GM18873 (cell line): ENCODE data around the gene SMIM33.
"Not testable (repeated sequence)": the region's sequence is repeated elsewhere in the genome, so short reads cannot be mapped to it uniquely, and the experiment has no call there.

Source experiments
- ATAC-seq: cut with Tn5 transposase; IDR thresholded peaks from one replicate; pipeline ENCODE4 v1.9.1; 2021; ENCODE audit warnings: mild to moderate bottlenecking, moderate library complexity, moderate number of reproducible peaks; ENCODE audit not compliant: unreplicated experiment, low FRiP score

Gene SMIM33

DNA sequence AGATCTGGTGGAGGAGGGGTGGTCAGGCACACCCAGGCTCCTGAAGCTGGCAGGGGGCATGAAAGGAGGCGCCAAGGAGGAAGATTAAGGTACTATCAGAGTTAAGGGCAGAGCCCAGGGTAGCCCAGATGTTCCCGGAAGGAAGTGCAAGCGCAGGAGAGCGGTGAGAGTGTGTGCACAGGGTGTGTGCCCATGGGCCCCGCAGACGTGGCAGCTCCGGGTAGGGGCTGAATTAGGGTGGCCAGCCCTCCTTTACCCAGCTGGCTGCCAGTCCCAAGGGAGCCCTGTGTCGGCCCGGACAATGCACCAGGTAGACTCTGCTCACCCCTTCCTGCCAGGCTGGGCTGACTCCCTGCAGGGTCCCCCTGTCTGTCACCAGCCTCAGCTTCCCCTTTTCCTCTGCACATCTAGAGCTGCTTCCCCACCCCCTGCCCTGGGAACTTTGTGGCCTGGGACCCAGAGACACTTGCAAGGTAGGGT is at the start of gene SMIM33:
Gene SMIM33, plus strand, starts transcription at position 184 of the 480 bp plus-strand sequence. Its CDS starts 118 bp downstream, at position 302.
- ATAC-seq, result no peak

DNA sequence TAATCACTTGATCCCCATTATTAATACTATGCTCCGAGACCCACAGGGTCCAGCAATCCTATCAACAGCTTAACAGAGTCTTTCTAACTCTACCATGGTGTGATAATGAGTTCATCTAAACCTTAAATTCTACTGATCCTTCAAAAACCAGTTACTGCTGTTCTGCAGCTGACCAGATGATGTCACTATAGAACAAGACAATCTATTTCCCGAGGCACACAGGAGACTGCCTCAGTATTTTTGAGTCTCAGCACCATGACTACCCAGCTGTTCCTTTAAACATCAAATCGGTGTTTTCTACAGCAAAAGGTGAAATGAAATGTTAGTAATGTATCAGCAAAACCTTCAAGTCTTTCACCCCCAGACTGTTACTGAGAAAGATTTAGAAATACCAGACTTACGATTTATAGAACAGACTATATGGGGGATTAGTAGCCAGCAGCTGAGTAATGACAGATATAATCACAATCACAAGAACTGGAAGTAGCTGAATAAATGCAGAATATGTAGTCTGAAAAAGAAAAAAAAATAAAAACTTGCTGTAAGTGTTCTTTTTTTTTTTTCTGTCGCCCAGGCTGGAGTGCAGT is 48.4 kb upstream of the SMIM33 start:
- no peak for ATAC-seq

DNA sequence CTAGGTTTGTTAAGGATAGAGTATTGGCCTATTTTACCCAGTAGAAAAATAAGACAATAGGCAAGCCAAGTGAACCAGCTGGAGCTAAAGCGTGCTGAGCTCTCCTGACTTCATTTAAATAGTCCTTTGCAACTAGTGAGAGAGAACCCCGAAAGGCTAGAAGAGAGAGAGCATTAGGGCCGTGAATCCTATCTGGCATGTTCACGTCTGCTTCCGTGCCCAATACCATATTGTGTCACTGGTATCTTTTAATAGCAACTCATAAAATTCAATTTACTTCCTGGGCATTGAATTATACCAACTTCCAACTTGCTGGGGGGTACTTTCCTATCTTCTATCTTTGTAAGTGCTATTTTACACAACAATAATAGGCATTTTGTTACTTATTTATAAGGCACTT is 45.3 kb upstream of the SMIM33 start:
- ATAC-seq, result no peak

DNA sequence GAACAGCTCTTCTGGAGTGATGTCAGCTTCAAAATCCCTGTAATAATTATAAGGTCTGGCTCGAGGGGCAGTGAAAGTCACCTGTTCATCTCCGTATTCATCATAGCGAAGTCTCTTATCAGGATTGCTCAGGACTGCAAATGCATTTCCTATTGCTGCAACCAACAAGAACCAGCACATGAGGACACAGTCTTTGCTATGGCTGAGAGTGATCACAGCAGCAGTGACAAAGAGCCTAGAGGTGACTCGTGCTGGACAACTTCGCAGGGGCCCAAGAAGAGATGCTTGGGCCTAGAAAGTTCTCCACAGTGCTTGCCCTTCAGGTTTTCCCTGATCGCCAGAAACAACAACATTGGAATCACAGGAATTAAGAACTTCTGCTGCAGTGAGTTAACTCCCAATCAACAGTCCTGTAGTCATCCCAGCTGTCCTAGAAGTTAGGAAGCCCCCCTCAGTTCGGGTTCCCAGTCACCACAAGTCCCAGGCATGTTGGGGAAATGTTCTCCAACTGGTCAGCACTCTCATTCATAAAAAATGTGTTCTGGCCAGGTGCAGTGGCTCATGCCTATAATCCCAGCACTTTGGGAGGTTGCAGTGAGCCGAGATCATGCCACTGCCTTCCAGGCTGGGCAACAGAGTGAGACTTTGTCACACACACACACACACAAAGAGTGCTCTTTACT is 44.5 kb upstream of the SMIM33 start:
- no peak for ATAC-seq

DNA sequence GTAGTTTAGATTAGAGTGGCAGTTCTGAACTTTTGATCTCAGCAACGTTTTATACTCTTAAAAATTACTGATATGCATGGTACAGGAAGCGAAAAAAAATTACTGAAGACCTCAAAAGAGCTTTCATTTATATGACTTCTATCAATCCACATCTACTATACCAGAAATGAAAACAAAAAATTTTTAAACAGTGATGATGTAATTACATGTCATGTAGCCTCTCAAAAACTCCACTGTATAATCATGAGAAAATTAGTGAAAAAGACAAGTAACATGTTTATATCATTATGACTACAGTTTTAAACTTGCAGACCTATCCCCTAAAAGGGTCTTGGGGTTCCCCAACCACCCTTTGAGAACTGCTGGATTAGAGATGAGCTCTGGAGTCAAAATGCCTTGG is 40.8 kb upstream of the SMIM33 start:
- ATAC-seq, result no peak

DNA sequence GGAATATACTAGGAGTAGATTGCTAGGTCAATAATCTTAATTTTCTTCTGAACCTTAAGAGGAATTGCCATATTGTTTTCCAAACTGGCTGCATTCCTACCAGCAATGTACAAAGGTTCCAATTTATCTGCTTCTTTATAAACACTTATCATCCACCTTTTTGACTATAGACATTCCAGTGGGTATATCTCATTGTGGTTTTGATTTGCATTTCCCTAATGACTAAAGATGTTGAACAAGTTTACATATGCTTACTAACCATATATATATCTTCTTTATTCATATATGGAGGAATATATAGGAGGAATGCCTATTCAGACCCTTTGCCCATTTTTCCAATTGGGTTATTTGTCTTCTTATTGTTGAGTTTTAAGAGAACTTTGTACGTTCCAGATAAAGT is 39.1 kb upstream of the SMIM33 start:
- no peak for ATAC-seq

DNA sequence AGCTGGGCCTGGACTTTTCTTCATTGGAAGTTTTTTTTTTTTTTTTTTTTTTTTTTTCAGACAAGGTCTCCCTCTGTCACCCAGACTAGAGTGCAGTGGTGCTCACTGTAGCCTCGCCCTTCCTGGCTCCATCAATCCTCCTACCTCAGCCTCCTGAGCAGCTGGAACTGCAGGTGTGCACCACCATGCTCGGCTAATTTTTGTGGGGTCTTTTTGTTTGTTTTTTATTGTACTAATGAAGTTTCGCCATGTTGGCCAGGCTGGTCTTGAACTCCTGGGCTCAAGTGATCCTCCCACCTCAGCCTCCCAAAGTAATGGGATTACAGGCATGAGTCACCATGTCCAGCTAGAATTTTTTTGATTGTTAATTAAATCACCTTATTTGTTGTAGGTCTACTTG is 35.1 kb upstream of the SMIM33 start:
- no peak for ATAC-seq

DNA sequence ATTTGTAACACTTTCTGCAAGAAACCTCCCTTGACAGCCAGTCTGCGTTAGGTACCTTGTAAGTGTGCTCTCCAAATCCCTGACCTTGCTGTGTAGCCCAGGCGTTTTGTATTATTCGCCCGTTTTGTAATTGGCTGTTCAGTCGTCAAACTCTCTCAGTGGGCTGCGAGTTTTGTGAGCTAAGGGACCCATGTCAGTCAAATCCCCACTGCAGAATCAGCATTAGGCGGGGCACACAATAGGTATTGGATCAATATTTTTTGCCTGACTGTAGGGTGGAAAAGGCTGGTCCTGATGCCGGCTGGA is 32.1 kb upstream of the SMIM33 start:
- ATAC-seq, result no peak

DNA sequence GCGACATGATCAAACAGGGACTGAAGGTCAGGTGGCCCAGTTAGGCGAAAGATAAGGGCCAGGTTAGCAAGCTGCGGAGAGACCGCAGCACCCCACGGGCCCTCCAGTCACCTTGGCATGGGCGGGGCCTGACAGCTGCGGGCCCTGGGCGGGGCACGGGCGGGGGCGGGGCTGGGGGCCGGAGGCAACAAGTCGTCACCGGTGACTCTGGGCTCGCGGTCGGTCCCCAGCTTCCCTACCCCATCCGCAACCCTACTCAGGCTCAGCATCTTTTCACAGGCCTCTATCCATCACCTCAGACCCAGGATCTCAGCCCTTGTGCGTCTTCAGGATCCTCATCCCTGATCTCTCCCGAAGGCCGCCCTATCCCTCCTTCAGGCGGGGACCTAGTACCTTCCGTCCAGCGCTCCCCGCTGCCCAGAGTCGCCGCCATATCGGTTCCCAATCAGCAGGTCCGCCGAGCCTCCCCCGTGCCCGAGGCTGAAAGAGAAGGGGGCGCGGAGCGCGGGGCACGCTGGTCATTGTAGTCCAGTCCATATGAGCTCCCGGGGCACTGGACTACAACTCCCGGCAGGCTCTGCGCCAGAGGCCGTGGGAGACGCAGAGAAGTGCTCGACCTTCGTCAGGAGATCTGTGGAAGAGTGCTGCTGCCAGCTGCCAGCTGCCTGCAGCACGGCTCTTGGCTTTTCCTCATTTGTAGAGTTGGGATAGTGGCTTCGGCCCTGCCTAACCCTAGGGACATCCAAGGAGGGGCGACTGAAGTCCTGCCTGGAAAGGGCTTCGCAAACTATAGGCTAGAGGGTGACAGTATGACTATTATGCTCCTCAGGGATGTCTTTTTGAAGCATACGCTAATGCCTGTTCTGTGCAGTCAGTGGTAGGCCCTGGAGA is 31.5 kb upstream of the SMIM33 start, which contains the start of gene DNAJC18:
Gene DNAJC18, minus strand, starts transcription at position 513 of the 891 bp plus-strand sequence. Its CDS starts 80 bp downstream, at position 433.
- ATAC-seq, result peak; percentile 68

DNA sequence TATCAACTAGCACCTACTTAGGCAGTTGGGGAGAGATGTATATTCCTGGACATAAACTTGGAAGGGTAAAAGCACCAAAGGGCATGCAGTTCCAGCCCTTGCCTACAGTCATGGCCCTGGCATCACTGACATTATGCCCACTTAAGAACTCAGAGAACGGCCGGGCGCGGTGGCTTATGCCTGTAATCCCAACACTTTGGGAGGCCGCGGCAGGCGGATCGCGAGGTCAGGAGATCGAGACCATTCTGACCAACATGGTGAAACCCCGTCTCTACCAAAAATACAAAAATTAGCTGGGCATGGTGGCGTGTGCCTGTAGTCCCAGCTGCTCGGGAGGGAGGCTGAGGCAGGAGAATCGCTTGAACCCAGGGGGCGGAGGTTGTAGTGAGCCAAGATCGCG is 30.4 kb upstream of the SMIM33 start:
- ATAC-seq, result not testable (repeated sequence)

DNA sequence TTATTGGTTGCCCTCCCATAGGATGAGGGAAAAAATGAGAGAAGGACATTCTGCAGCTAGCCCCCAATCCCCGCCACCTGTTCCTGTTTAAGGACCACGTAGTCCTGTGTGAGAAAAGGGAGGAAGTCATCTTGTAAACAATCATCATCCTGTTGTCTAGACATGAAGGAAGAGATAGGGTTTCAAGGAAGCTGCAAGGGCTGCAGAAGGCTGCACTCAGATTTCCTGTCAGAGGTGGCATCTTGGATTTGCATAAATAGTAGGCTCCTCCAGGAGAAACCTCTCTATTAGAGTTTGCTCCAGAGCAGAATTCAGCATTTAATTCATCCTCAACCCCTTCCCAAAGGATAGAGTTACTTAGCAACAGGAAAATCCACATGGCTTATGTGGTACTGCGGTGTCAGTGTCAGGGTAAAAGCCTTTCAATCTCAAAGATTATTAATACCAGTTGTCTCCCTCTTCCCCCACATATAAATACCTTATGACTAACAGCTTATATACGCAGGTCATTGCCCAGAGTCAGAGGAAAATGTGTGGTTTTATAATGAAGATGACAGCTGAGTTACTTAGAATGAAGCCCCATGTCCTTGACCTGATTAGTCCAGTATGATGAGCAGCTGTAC is 26.9 kb upstream of the SMIM33 start:
- ATAC-seq, result no peak

DNA sequence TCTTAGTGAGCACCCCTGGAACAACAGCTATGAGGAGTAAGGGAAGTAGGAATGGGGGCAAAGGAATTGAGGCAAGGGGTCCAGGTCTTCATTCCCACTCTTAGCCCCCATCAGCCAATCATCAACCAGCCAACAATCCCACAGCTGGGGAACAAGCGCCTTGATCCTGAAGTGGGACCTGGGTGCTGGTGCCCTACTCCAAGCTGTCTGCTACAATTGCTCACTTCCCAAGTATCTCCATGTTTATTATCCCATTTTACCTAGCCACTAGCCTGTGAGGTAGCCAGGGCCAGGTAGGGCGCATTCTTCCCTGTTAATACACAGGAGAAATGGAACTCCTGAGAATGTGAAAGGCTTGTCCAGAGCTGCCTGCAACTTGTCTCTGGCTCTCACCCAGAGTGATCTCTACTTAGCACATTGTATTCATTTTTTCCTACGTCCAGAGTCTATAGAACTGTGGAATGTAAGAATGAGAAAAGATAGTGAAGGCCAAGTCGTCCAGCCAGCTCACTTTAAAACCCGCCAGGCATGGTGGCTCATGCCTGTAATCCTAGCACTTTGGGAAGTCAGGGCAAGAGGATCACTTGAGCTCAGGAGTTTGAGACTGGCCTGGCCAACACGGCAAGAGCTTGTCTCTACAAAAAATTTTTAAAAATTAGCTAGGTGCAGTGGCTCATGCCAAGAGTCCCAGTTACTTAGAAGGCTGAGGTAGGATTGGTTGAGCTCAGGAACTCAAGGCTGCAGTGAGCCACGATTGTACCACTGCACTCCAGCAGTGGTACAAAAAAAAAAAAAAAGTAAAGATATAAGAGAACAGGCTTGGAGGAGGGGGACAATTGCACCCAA is 25.3 kb upstream of the SMIM33 start:
- no peak for ATAC-seq

DNA sequence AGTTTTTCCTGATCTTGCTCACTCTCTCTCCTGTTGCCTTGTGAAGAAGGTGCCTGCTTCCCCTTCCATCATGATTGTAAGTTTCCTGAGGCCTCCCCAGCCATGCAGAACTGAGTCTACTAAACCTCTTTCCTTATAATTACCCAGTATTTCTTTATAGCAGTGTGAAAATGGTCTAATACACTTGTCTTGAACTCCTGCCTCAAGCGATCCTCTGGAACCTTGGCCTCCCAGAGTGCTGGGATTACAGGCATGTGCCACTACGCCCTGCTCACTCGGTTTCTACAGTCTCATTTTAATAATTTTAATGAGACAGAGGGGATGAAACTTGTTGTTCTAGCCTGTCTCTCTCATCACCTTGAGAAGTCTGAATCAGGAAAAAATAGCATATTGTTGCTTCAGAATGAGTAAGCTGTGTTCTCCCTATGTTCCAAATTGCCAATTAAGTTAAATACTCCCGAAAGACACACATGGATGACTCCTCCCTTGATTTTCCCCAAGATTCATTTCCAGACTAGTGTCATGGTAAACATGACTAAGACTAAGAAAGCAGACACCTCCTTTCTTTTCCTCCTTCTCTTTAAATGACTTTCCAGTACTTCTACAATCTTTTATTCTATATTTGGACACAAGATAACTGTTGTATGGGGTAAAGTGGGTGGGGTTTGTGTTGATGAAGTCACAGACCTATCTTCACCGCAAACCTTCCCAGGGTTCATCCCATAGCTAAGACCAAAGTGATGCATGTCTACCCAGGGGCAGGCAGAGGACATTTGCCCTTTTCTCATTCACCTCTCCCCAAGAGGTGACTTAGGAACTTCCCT is 23.6 kb upstream of the SMIM33 start:
- ATAC-seq, result no peak

DNA sequence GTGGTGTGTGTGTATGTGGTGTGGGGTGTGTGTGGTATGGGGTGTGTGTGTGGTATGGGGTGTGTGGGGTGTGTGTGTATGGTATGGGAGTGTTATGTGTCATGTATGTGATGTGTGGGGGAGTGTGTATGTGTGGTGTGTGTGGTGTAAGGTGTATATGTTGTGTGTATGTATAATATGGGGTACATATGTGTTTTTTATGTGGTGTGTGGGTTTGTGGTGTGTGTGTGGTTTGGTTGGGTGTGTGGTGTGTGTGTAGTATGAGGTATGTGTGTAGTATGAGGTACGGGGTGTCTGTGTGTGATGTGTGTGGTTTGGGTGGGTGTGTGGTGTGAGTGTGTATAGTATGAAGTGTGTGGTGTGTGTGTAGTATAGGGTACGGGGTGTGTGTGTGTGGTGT is 19.6 kb upstream of the SMIM33 start:
- ATAC-seq, result no peak

DNA sequence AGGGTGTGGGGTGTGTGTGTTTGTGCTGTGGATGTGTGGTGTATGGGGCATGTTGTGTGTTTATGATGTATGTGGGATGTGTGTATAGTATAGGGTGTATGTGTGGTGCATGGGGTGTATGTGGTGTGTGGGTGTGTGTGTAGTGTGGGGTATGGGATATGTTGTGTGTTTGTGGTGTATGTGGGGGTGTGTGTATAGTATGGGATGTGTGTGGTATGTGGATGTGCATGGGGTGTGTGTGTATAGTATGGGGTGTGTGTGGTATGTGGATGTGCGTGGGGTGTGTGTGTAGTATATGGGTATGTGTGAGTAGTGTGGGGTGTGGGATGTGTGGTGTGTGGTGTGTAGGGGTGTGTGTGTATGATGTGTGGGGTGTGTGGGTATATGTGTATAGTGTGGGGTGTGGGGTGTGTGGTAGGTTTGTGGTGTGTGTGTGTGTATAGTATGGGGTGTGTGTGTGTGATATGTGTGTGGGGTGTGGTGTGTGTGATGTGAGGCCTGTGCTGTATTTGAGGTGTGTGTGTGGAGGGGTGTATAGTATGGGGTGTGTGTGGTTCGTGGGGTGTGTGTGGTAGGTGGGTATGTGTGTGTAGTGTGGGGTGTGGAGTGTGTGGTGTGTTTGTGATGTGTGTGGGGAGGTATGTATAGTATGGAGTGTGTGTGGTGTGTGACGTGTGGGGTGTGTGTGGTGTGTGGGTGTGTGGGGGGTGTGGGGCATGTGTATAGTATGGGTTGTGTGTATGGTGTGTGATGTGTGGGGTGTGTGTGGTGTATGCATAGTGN is 18.7 kb upstream of the SMIM33 start:
- no peak for ATAC-seq

DNA sequence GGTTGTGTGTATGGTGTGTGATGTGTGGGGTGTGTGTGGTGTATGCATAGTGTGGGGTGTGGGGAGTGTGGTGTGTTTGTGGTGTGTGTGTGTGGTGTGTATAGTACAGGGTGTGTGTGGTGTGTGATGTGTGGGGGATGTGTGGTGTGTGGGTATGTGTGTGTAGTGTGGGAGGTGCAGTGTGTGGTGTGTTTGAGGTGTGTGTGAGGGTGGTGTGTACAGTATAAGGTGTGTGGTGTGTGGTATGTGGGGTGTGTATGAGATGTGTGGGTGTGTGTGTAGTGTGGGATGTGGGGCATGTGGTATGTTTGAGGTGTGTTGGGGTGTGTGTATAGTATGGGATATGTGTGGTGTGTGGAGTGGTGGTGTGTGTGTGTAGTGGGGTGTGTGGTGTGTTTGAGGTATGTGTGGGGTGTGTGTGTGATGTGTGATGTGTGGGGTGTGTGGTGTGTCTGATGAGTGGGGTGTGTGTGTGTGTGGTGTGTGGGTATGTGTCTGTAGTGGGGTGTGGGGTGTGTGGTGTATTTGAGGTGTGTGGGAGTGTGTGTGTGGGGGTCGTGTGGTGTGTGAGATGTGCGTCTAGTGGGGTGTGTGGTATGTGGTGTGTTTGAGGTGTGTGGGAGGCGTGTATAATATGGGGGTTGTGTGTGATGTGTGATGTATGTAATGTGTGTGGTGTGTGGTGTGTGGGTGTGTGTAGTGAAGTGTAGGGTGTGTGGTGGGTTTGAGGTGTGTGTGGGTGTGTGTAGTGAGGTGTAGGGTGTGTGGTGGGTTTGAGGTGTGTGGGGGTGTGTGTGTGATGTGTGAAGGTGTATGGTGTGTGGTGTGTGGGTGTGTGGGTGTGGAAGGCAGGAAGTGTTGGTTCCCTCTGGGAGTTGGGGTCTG is 16.9 kb upstream of the SMIM33 start:
- ATAC-seq, result no peak

DNA sequence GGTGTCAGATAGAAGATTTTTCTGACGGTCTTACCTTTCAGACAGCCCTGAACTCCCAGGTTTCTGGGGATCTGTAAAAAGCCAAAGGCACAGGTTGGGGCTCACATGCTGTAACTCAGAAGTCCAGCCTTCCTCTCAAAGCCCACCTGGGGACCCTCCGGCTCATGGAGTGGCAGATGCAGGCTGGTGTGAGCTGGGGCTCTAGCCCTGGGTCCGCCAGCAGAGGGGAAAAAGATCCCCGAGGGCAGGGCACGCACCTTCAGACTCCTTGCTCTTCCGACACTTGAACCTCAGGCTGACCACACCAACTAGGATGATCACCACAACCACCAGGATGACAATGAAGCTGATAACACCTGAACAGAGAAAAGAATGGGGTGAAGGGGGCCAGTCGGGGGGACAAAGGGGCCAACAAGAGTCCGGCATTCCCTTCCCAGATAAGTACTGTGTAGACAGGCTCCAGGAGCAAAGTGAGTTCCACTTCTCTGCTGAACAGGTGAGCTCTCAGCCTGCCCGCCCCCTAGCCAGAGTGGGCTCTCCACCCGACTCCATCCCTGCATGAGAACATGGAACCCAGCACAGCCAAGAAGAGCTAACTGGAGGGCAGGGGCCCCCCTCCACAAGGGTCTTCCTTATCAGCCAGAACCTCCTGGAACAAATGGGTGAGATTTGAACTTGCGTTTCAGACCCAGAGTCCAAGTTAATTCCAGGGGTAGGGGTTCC is 16.1 kb upstream of the SMIM33 start:
- ATAC-seq, result no peak
